ENCODE measurements around the gene SPATA31C1. TPM values are rescaled to one million over a fixed set of nuclear protein-coding genes. Genes with fewer than 3 reads are reported as not detected.

SPATA31C1 gene
- total RNA-seq, 4 donors from 2014 or later = not detected

DNA sequence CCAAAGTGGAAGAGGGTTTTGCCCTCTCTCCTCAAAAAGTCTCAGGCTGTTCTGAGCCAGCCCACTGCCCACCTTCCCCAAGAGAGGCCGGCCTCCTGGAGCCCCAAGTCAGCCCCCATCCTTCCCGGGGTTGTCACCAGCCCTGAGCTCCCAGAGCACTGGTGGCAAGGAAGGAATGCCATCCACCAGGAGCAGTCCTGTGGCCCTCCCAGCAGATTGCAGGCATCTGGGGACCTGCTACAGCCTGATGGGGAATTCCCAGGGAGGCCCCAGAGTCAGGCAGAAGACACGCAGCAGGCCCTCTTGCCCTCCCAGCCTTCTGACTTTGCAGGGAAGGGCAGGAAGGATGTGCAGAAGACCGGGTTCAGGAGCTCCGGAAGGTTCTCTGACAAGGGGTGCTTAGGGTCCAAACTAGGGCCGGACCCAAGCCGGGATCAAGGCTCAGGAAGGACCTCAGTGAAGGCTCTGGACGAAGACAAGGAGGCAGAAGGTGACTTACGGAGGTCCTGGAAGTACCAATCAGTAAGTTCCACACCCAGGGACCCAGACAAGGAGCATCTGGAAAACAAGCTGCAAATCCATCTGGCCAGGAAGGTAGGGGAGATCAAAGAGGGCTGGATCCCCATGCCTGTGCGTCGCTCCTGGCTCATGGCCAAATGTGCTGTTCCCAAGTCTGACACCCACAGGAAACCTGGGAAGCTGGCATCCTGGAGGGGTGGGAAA lies 31.4 kb upstream of the SPATA31C1 start:
- Histone ChIP-seq H3K36me3 (no peaks in the 10 kb centered on the region), H3K9me3 (no peaks in the 10 kb centered on the region), H3K4me3 (no peak overlapping the region), H3K27me3 (peaks cover 0 to 6% (median 0%) of the 10 kb centered on the region in 4 donors), H3K27ac (replicated peaks in 1 of 4) (no peak overlapping the region), H3K4me1 (no peaks in the 10 kb centered on the region)
- TF ChIP-seq POLR2A (IDR thresholded peaks at IDR 0.05; ENCODE audit: low read depth) = no peak
- TF ChIP-seq EP300 (IDR thresholded peaks at IDR 0.05) = no peak
- TF ChIP-seq POLR2AphosphoS5 (IDR thresholded peaks at IDR 0.05) = no peak
- TF ChIP-seq CTCF (IDR thresholded peaks at IDR 0.05) = no peak
- 78% methylated on average over 11 of the region's 11 CpGs for WGBS
- intact Hi-C loops (cut with DNase I) = no loop called here
- peak; percentile 89 for DNase-seq (ENCODE audit: extremely low spot score)

DNA sequence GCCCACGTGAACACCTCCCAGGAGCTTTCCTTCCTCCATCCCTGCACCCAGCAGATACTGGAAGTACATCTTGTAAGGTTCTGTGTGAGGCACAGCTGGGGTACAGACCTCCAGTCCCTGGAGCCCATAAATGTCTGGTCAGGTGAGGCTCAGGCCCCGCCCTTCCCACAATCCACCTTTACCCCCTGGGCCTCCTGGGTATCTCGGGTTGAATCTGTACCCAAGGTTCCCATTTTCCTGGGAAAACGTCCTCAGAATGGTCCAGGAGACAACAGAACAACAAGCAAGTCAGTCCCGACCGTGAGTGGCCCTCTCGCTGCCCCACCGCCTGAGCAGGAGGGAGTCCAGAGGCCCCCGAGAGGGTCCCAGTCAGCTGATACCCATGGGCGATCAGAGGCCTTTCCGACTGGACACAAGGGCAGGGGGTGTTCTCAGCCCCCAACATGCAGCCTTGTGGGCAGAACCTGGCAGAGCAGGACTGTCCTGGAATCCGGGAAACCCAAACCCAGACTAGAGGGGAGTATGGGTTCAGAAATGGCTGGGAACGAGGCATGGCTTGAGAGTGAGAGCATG lies 30.7 kb upstream of the SPATA31C1 start:
- Histone ChIP-seq H3K4me3 (no peak overlapping the region), H3K9me3 (no peaks in the 10 kb centered on the region), H3K27me3 (peaks cover 0 to 6% (median 0%) of the 10 kb centered on the region in 4 donors), H3K36me3 (no peaks in the 10 kb centered on the region), H3K4me1 (no peaks in the 10 kb centered on the region), H3K27ac (replicated peaks in 1 of 4) (no peak overlapping the region)
- intact Hi-C loops (cut with DNase I) = no loop called here
- 81% methylated on average over 10 of the region's 13 CpGs for WGBS
- peak; percentile 82 for DNase-seq (ENCODE audit: extremely low spot score)
- TF ChIP-seq POLR2AphosphoS5 (IDR thresholded peaks at IDR 0.05) = no peak
- TF ChIP-seq CTCF (IDR thresholded peaks at IDR 0.05) = no peak
- no peak for TF ChIP-seq POLR2A (IDR thresholded peaks at IDR 0.05; ENCODE audit: low read depth)
- no peak for TF ChIP-seq EP300 (IDR thresholded peaks at IDR 0.05)

DNA sequence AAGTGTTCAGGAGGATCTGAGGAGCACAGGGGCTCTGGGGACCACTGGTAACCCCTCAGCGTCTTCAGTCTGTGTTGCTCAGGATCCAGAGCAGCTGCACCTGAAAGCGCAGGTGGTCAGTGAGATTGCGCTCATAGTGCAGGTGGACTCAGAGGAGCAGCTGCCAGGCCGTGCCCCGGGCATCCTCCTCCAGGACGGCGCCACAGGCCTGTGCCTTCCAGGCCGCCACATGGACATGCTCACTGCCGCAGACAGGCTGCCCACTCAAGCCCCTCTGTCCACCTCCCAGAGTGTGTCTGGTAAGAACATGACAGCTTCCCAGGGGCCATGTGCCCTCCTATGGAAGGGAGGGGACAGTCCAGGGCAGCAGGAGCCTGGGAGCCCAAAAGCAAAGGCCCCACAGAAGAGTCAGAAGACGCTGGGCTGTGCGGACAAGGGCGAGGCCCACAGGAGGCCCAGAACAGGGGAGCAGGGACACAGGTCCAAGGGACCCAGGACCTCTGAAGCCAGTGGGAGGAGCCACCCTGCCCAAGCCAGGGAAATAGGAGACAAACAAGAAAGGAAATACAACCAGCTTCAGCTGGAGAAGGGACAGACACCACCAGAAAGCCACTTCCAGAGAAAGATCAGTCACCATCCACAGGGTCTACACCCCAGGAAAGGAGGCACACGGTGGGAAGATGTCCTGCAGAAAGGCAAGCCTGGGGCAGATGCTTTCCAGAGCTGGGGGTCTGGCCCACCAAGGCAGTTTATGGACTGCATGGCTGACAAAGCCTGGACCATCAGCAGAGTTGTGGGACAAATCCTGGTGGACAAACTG lies 29.9 kb upstream of the SPATA31C1 start:
- no peaks in the 10 kb centered on the region for H3K9me3 ChIP-seq
- no peaks in the 10 kb centered on the region for H3K4me1 ChIP-seq
- peak; percentile 87 for DNase-seq (ENCODE audit: extremely low spot score)
- H3K27ac ChIP-seq (replicated peaks in 1 of 4) = no peak overlapping the region
- H3K4me3 ChIP-seq = no peak overlapping the region
- TF ChIP-seq EP300 (IDR thresholded peaks at IDR 0.05) = no peak
- no peak for TF ChIP-seq POLR2AphosphoS5 (IDR thresholded peaks at IDR 0.05)
- TF ChIP-seq CTCF (IDR thresholded peaks at IDR 0.05) = no peak
- TF ChIP-seq POLR2A (IDR thresholded peaks at IDR 0.05; ENCODE audit: low read depth) = no peak
- no peaks in the 10 kb centered on the region for H3K36me3 ChIP-seq
- WGBS = 90% methylated on average over 4 of the region's 13 CpGs
- intact Hi-C loops (cut with DNase I) = no loop called here
- peaks cover 0 to 6% (median 0%) of the 10 kb centered on the region in 4 donors for H3K27me3 ChIP-seq

DNA sequence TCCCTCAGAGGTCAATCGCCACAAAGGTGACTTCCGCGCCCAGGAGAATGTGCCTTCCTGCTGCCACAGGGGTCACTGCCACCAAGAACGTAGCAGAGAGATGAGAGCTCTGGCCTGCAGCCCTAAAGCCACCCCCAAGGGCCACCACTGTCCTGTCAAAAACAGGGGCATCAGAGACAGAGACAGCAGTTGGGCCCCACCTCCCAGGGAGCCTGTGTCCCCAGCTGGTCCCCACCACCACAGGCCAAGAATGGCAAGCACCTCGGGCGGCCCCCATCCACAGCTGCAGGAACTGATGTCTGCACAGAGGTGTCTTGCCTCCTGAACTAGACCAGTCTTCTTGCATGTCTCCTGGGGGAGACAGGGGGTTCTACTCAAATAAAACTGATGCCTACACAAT lies 29.3 kb upstream of the SPATA31C1 start:
- Histone ChIP-seq H3K4me3 (no peak overlapping the region), H3K27me3 (peaks cover 0 to 6% (median 0%) of the 10 kb centered on the region in 4 donors), H3K4me1 (no peaks in the 10 kb centered on the region), H3K9me3 (no peaks in the 10 kb centered on the region), H3K36me3 (no peaks in the 10 kb centered on the region), H3K27ac (replicated peaks in 1 of 4) (no peak overlapping the region)
- intact Hi-C loops (cut with DNase I) = no loop called here
- no peak for TF ChIP-seq POLR2A (IDR thresholded peaks at IDR 0.05; ENCODE audit: low read depth)
- TF ChIP-seq EP300 (IDR thresholded peaks at IDR 0.05) = no peak
- TF ChIP-seq CTCF (IDR thresholded peaks at IDR 0.05) = no peak
- no peak for TF ChIP-seq POLR2AphosphoS5 (IDR thresholded peaks at IDR 0.05)
- 92% methylated on average over 4 of the region's 6 CpGs for WGBS
- DNase-seq (ENCODE audit: extremely low spot score) = peak; percentile 89

Data from esophagus muscularis mucosa (tissue), 4 donors.